WTC11 (cell line): Measurements from ENCODE around the gene SMARCD2.

Experiments used
- ATF6 ChIP-seq: sonication (generic); formaldehyde crosslinking; IDR thresholded peaks from 2 replicates; pipeline ENCODE4 v1.8.1; 2023; ENCODE audit warnings: mild to moderate bottlenecking, missing genetic modification reagents
- CTCF ChIP-seq: fragments of 200-600 bp; IDR thresholded peaks from 2 replicates; pipeline ENCODE4 v1.8.0; 2022; ENCODE audit warnings: antibody characterized with exemption

- TF ChIP-seq CTCF (no peak), ATF6 (CRISPR knock-in tag) (no peak)
Observed at GRCh38 chr17:63827801-63828221, 14.7 kb downstream of the SMARCD2 start.
